ENCODE results near the gene GADL1. TPM values are rescaled to one million over a fixed set of nuclear protein-coding genes. Genes with fewer than 3 reads are reported as not detected.

Gene GADL1
- polyA plus RNA-seq, 1 donor (not counting 4 experiments of a cell fraction or from before 2014, with no cell fraction given): not detected

- TF ChIP-seq EZH2 (IDR thresholded peaks at IDR 0.05; ENCODE audit: low read length): no peak
- no peak for TF ChIP-seq CTCF (optimal IDR thresholded peaks at IDR 0.05 in 1 of 3, IDR thresholded peaks at IDR 0.05 in 1 of 3, conservative IDR thresholded peaks at IDR 0.05 in 1 of 3; ENCODE audit: extremely low read depth in 1 of 3, insufficient read depth in 2 of 3, low read length in 3 of 3)
- no peak for FAIRE-seq
- Histone ChIP-seq H3K9ac (ENCODE audit: control insufficient read depth, extremely low read depth, insufficient read depth, low read length) (no peak overlapping the region), H3K79me2 (ENCODE audit: control insufficient read depth, insufficient read depth, low read length) (no peaks in the 10 kb centered on the region), H2AFZ (ENCODE audit: control insufficient read depth, low read length) (peak overlapping the region; percentile 3), H3K4me3 (ENCODE audit: control insufficient read depth in 2 of 3, extremely low read depth in 1 of 3, insufficient read depth in 2 of 3, low read depth in 1 of 3, low read length in 3 of 3) (no peak overlapping the region), H4K20me1 (ENCODE audit: control insufficient read depth, extremely low read depth, insufficient read depth, low read length) (no peaks in the 10 kb centered on the region), H3K36me3 (ENCODE audit: control insufficient read depth in 2 of 2, extremely low read depth in 1 of 2, insufficient read depth in 2 of 2, low read length in 2 of 2) (no peaks in the 10 kb centered on the region), H3K9me1 (ENCODE audit: control insufficient read depth, extremely low read depth, insufficient read depth, low read length) (no peaks in the 10 kb centered on the region), H3K4me1 (ENCODE audit: control insufficient read depth, extremely low read depth, insufficient read depth, low read length) (peaks cover 5% of the 10 kb centered on the region), H3K27me3 (ENCODE audit: control insufficient read depth, extremely low read depth, insufficient read depth, low read length) (no peaks in the 10 kb centered on the region), H3K9me3 (ENCODE audit: control insufficient read depth, low read depth, low read length) (no peaks in the 10 kb centered on the region), H3K27ac (ENCODE audit: control insufficient read depth, insufficient read depth, low read length) (no peak overlapping the region), H3K4me2 (ENCODE audit: control insufficient read depth, extremely low read depth, insufficient read depth, low read depth, low read length) (peak overlapping the region; percentile 35)
- DNase-seq (ENCODE audit: low read depth, low spot score): no peak
- dilution Hi-C loops (cut with MboI; ENCODE audit: extremely low pct_ligation_motif_present, low sequenced_read_pairs): no loop called here
These were observed 83.8 kb downstream of the GADL1 start for GRCh38 chr3:30810625-30811024.

DNA sequence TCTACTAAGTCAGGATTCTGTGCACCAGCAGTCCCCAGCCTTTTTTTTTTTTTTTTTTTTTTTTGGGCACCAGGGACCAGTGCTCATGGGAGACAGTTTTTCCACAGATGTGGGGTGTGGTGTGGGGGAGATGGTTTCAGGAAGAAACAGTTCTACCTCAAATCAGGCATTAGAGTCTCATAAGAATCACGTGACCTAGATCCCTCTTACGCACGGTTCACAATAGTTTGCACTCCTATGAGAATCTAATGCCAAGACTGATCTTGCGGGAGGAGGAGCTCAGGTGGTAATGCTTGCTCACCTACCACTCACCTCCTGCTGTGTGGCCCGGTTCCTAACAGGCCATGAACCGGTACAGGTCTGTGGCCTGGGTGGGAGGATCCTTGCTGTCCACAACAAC lies 88.8 kb downstream of the GADL1 start:
- H3K9me3 ChIP-seq (ENCODE audit: control insufficient read depth, low read depth, low read length): no peaks in the 10 kb centered on the region
- no peak for TF ChIP-seq EZH2 (IDR thresholded peaks at IDR 0.05; ENCODE audit: low read length)
- TF ChIP-seq CTCF (optimal IDR thresholded peaks at IDR 0.05 in 1 of 3, IDR thresholded peaks at IDR 0.05 in 1 of 3, conservative IDR thresholded peaks at IDR 0.05 in 1 of 3; ENCODE audit: extremely low read depth in 1 of 3, insufficient read depth in 2 of 3, low read length in 3 of 3): no peak
- no peak overlapping the region for H3K4me3 ChIP-seq (ENCODE audit: control insufficient read depth in 2 of 3, extremely low read depth in 1 of 3, insufficient read depth in 2 of 3, low read depth in 1 of 3, low read length in 3 of 3)
- H3K36me3 ChIP-seq (ENCODE audit: control insufficient read depth in 2 of 2, extremely low read depth in 1 of 2, insufficient read depth in 2 of 2, low read length in 2 of 2): no peaks in the 10 kb centered on the region
- H2AFZ ChIP-seq (ENCODE audit: control insufficient read depth, low read length): no peak overlapping the region
- H3K4me2 ChIP-seq (ENCODE audit: control insufficient read depth, extremely low read depth, insufficient read depth, low read depth, low read length): no peak overlapping the region
- FAIRE-seq (no peak), DNase-seq (ENCODE audit: low read depth, low spot score) (no peak)
- no peaks in the 10 kb centered on the region for H3K79me2 ChIP-seq (ENCODE audit: control insufficient read depth, insufficient read depth, low read length)
- no peak overlapping the region for H3K9ac ChIP-seq (ENCODE audit: control insufficient read depth, extremely low read depth, insufficient read depth, low read length)
- no peaks in the 10 kb centered on the region for H4K20me1 ChIP-seq (ENCODE audit: control insufficient read depth, extremely low read depth, insufficient read depth, low read length)
- no peaks in the 10 kb centered on the region for H3K27me3 ChIP-seq (ENCODE audit: control insufficient read depth, extremely low read depth, insufficient read depth, low read length)
- H3K4me1 ChIP-seq (ENCODE audit: control insufficient read depth, extremely low read depth, insufficient read depth, low read length): peaks cover 2% of the 10 kb centered on the region
- H3K9me1 ChIP-seq (ENCODE audit: control insufficient read depth, extremely low read depth, insufficient read depth, low read length): no peaks in the 10 kb centered on the region
- H3K27ac ChIP-seq (ENCODE audit: control insufficient read depth, insufficient read depth, low read length): no peak overlapping the region
- dilution Hi-C loops (cut with MboI; ENCODE audit: extremely low pct_ligation_motif_present, low sequenced_read_pairs): no loop called here
